ENCODE results near the gene GALNT5.
"Not testable (repeated sequence)": the region's sequence is repeated elsewhere in the genome, so short reads cannot be mapped to it uniquely, and the experiment has no call there.

GALNT5 gene, protein sequence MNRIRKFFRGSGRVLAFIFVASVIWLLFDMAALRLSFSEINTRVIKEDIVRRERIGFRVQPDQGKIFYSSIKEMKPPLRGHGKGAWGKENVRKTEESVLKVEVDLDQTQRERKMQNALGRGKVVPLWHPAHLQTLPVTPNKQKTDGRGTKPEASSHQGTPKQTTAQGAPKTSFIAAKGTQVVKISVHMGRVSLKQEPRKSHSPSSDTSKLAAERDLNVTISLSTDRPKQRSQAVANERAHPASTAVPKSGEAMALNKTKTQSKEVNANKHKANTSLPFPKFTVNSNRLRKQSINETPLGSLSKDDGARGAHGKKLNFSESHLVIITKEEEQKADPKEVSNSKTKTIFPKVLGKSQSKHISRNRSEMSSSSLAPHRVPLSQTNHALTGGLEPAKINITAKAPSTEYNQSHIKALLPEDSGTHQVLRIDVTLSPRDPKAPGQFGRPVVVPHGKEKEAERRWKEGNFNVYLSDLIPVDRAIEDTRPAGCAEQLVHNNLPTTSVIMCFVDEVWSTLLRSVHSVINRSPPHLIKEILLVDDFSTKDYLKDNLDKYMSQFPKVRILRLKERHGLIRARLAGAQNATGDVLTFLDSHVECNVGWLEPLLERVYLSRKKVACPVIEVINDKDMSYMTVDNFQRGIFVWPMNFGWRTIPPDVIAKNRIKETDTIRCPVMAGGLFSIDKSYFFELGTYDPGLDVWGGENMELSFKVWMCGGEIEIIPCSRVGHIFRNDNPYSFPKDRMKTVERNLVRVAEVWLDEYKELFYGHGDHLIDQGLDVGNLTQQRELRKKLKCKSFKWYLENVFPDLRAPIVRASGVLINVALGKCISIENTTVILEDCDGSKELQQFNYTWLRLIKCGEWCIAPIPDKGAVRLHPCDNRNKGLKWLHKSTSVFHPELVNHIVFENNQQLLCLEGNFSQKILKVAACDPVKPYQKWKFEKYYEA

DNA sequence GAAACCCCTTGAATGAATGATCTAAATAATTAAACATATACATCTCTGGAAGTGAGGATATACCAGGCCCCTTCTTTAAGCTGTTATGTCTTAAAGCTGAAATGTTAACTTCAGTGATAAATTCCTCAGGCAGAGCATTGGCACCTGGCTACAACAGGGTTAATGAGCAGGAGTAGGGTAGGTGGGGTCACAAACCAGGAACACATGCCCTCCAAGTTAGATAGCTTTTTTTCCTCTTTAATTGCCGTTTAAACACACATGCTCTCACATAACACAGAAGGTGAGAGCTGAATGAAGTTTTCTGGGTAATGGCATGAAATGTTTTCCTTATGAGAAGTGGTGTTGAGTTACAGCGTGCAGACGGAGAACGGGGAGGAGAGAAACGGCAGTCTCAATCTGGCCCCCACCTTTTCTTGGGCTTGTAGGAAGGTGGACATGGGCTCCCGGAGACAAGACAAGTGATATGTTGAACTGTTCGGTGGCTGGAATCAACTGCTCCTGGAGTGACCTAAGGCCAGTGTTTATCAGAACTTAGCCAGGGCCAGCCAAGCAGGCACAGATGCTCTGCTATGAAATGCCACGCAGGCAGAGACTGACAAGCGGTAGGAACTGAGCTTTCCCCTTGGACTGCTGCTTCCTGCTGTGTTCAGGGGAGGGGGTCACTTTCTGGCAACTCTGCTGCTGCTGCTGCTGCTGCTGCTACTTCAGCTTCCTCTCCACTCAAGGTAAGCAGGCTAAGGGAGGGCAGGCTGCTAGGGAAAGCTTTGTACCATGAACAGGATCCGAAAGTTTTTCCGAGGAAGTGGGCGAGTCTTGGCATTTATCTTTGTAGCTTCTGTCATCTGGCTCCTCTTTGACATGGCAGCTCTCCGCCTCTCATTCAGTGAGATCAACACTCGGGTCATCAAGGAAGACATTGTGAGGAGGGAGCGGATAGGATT, at the start of gene GALNT5:
TSS of gene GALNT5 (plus strand) at position 394 of the 941 bp plus-strand sequence. CDS start at position 772, 378 bp downstream.
- no peak for DNase-seq (ENCODE audit: low spot score)

DNA sequence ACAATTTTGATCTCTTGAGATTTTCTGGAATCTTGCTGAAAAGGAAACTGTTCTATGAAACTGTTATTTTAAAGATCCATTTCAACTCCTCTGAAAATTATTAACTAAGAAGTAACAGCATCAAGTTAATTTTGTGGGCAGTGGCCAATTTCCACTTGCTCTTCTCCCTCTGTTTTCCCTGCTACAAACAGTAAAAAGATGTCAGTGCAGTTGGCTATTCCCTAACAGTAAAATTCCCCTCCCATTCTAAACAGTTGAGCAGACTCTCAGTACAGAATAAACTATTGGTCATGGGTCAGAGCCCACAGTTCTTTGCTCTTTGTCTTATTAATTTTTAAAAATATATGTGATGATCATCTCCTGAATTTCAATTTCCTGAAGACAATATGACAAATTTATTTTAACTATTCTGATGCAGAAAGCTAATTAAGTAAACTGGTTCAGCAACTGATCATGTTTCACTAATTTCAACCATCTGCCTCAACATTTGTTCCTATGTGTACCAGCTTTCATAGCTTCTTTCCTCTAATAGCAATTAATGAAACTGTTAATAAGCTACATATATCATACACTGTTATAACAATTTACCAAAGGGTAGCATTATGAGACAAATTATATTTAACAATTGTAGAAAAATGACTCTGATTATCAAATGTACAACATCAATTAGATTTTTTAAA, 41.1 kb upstream of the GALNT5 start:
- DNase-seq (ENCODE audit: low spot score): no peak

DNA sequence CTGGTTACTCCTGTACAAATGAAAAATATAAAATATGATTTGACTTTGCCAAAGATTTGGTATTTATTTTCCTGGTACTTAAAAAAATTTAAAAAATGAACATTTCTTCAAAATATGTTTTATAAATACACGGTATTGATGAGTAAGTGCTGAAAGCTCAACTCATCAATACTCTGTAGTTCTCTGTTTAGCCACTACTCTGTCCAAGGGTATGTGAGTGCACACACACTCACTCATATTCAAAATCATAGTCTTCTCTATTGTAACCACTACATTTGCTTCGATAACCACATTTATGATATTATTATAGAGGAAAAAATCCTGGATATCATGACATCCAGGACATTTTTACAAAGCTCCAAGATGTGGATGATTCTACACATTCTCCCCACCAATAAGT, 40.1 kb upstream of the GALNT5 start:
- DNase-seq (ENCODE audit: low spot score): no peak

DNA sequence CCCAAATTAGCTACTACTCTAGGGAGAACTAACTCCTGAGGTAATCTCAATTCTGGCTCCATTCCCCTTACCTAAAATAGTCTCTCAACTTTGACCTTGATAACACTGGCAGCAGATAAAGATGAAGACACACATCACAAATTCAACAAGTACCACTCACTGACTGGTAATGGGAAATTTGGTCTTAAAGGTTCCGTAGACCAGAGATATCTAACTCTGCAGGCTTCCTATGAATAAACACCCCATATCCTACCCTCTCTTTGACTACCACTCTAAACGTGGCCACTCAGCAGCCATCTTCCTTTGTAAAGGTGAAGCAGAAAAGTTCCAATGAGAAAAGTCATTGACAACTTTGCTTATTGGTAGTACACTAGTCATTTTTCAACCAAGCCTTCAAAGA, 38.6 kb upstream of the GALNT5 start:
- DNase-seq (ENCODE audit: low spot score): no peak

DNA sequence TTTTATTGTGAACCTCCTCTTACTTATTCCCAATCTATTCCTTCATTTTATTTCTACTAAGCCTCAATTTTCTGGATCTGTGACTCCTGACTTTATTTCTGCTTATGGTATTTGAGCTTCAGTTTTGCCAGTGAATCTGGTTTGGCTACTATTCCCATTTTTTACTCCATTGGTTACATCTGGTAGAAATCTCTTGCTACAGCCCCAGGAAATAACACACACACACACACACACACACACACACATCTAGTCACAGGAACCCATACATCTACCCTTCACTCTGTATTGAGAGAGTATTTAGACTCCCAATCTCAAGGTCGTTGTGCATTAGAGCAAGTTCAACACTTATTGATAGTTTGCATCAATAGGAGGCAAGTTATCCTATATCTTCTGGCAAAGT, 37.0 kb upstream of the GALNT5 start:
- no peak for DNase-seq (ENCODE audit: low spot score)

DNA sequence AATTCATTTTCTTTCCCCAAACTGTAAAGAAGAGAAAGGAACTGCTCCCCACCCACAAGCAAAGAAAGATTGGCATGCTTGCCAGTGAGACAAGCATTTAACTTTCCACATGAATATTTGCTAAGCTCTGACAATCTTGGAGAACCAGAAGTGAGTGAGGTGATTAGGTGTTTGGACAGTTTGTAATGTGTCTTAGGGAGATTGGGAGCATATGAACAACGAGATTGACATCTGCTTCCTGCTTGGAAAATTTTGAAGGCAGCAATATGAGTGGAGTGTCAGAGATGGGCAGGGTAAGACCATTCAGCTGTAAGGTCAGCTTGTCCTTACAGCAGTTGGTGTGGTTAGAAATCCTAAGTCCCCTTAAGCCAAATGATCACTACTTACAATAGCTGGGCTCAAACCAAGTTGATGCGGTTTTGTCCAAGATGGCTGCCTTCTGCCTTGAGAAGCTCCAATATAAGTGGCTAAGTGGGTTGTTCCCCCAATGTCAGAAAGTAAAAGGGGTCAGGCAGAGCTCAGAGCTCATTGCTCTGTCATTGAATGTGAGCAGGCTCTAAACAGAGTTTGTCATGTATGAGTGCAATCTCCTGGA, 36.0 kb upstream of the GALNT5 start:
- no peak for DNase-seq (ENCODE audit: low spot score)

DNA sequence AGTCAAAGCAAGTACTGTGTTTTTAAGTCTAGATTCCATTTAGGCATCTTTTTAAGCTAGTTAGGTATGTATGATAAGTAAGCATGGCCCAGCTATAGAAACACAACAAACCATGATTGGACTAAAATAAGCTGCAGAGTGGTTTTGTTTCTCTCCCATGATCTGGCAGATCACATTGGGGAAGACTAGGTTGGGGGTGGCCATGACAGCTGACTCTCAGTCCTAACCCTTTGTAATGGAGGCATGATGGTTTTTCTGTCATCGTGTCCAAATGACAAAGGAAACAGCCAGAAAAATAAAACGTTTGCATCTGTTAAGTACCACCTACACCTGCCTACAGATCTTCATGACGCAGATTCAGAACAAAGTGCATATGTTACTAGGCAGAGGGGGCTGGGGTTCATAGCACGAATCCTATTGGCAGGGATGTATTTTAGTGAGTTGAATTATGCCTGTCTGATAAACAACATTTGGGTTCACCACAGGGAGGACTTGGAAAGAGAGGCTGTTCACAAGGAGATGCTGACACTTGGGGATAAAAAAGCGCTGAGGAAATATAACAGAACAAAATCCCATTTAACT, 33.8 kb upstream of the GALNT5 start:
- DNase-seq (ENCODE audit: low spot score): no peak

DNA sequence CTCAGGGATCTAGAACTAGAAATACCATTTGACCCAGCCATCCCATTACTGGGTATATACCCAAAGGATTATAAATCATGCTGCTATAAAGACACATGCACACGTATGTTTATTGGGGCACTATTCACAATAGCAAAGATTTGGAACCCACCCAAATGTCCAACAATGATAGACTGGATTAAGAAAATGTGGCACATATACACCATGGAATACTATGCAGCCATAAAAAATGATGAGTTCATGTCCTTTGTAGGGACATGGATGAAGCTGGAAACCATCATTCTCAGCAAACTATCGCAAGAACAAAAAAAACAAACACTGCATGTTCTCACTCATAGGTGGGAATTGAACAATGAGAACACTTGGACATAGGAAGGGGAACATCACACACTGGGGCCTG, 33.1 kb upstream of the GALNT5 start:
- not testable (repeated sequence) for DNase-seq (ENCODE audit: low spot score)

DNA sequence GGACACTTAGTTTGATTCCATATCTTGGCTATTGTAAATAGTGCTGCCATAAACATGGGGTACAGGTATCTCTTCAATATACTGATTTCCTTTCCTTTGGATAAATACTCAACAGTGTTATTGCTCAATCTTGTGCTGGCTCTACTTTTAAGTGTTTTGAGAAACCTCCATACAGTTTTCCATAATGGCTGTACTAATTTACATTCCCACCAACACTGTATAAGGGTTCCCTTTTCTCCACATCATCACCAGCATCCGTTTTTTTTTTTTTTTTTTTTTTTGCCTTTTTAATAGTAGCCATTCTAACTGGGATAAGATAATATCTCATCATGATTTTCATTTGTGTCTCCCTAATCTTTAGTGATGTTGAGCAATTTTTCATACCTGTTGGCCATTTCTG, 29.9 kb upstream of the GALNT5 start:
- no peak for DNase-seq (ENCODE audit: low spot score)

DNA sequence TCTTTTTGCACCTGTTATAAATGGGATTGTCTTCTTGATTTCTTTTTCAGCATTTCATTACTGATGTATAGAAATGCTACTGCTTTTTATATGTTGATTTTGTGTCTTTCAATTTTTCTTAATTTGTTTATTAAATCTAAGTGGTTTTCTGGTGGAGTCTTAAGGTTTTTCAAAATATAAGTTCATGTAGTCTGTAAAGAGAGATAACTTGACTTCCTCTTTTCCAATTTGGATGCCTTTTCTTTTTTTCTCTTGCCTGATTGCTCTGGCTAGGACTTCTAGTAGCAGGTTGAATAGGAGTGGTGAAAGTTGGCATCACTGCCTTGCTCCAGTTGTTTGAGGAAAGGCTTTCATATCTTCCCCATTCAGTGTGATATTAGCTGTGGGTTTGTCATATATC, 28.6 kb upstream of the GALNT5 start:
- no peak for DNase-seq (ENCODE audit: low spot score)

DNA sequence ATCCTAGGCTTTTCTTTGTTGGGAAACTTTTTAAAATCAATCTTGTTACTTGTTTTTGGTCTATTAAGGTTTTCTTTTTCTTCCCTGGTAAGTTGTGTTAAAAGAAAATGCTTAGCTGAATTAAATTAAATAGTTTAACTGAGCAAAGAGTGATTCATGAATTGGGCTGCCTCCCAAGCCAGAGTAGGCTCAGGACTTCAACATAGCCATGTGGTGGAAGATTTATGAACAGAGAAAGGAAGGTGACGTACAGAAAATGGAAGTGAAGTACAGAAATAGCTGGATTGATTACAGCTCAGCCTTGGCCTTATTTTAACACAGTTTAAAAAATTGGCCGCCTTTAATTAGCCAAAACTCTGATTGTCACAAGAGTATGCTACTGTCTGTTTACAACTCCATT, 27.9 kb upstream of the GALNT5 start:
- DNase-seq (ENCODE audit: low spot score): no peak

DNA sequence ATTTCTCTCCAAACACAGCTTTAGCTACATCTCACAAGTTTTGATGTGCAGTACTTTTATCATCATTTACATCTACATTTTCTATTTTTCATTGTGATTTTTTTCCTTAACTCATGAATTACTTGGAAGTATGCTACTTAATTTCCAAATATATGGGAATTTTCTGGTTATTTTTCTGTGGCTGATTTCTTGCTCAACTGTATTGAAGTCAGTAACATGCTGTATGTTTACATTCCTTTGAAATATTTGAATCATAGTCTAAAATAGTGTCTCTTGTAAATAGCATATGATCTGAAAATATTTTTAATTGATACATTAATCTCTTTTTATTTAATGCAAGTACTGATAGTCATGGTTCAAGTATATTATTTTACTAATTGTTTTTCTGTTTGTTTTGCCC, 26.0 kb upstream of the GALNT5 start:
- DNase-seq (ENCODE audit: low spot score): no peak

DNA sequence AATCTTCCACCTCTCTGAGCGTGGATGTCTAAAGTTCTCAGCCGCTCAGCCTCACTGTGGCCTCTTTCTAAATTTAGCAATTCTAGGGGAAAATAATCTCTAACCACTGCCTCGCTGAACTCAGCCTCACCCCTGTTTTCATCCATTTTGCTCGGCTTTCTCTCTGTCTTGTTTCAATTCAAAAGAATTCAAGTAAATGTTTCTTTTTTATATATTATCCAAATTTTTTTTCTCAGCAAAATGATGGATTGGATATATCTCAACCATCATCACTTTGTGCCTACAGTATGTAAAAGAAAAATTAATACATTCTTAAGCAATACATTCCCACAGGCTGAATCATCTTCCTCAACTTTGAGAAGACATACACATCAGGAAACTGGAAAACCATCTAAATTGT, 24.0 kb upstream of the GALNT5 start:
- no peak for DNase-seq (ENCODE audit: low spot score)

DNA sequence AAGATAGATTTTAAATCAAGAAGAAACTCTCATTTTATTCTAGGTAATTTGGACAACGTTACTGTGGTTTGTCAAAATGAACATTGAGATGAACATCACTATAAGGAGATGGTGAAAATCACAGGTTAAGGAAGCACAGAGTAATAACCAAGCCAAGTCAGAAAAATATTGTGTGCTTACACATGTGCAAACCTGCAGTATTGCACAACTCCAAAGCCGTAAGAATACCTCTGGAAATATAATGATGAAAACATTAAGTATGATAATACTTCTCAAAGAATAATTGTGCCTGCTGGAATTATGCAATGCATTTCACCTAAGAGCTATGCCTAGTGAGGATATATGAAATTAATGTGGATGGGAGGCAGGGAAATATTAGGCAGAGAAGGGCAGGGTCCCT, 21.1 kb upstream of the GALNT5 start:
- DNase-seq (ENCODE audit: low spot score): no peak

DNA sequence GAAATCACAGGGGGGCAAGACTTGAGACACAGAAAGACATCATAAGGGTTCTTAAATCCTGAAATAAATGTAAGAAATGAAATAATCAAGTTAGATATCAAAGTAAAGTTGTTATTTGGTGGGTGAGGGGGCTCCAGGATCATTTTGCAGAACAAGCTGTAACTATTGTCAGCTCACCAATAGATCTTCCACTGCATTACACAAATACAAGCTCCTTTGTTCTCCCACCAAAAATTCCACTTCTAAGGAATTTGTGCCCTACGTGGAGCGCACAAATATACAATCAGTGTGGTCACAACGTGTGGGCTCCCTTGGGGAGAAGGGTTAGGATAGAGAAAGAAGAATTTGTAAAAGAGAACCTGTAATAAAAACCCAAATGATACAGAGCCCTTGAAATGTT, 19.2 kb upstream of the GALNT5 start:
- DNase-seq (ENCODE audit: low spot score): no peak

DNA sequence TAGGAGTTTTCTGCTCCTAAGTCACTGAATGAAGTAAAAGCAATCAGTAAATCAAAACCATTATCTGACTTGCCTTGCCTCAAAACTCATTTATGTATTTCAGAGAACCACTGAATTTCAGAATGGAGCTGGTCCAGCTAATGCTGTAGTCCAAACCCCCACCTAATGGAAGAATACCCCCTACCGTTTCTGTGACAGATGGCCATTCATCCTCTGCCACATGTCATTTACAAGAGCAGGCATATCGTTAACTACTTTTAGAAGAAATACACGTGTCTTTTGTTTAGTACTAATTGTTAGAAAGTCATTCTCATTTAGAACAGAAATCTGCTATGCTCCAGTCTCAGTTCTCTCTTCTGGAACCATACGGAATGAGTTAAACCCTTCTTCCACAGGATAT, 12.8 kb upstream of the GALNT5 start:
- DNase-seq (ENCODE audit: low spot score): no peak

DNA sequence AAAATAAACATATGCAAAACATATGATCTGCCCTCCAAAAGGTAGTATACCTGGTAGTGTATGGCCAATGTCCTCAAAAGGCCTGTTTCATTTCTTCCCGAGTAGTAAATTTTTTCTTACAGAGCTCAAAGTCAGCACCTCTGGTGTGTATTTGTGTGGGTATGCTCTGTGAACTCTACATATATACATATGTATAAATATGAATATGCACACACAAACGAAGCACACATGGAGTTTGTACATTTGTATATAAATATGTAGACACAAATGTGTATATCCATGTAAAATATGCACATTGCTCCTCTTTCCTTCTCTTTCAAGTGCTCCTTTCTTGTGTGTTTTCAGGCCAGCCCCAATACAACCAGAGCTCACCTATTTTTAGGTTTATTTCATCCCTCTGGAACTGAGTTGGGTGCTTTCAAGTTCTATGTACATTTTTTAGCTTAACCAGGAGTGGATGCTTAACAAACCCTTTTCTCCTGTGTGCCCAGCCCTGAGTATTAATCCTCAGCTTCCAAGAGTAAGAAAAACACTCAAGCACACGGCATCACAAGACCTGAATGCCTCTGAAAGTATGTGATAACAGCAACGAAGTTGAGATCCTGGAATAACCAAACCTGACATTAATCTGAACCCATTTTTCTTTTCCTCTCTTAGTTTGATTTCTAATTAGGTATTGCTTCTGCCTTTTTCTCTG, 12.2 kb upstream of the GALNT5 start:
- DNase-seq (ENCODE audit: low spot score): no peak

DNA sequence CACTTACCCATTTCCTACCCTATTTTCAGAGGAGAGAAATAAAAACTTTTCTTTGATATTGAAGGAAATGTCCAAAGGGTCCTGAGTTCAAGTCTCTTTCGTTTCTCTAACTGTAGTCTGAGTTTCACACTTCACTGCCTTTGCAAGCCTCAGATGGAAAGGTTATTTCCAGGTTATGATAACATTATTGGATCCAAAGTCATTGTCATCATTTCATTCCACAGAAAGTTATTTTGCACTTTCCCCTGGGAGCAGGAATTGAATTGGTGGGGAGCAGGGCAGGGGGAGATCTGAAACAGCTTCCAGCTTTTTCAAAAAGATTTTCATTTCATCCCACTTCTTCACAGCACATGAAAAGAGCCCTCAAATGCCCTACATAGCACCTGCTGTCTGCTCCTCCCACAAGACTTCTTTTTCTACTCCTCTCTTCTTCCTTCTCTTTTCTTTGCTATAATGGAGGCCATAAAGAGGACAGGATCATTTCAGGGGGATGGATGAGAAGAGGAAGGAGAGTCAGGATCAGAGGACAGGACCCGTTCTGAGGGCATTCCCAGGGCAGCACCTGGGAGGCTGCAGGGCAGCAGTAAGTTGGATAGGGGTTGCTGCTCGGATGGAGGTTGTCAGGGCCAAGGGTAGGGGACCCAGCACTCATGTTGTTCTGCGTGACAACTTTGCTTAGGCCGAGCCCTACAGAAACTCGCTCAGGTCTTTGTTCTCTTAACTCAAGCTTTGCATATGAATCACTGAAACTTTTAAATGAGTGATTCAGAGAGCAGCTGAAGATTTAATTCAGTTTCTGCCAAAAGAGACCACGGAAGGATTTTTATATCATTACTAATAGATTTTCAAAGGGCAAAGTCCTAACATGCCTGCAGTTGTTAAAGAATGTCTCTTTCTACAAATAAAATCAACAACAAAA, 11.4 kb upstream of the GALNT5 start:
- DNase-seq (ENCODE audit: low spot score): no peak

All from CD4-positive, alpha-beta T cell treated with Interleukin-15 for 4 hours (primary cell).